HepG2 (cell line): ENCODE data around the gene ZBTB20. TPM values are rescaled to one million over a fixed set of nuclear protein-coding genes. Genes with fewer than 3 reads are reported as not detected.
A peak's percentile ranks its signal among the peaks of the same experiment; 100 is the strongest.

ENCODE experiments used
- CREB1 ChIP-seq, 2 experiments: fragments of 450-650 bp in 1 of 2; IDR thresholded peaks; 2 replicates each; pipeline ENCODE4 v1.6.1; 2016 to 2017; ENCODE audit warnings: control low read depth in 1 of 2, mild to moderate bottlenecking in 1 of 2, missing compliant biosample characterization in 1 of 2, missing genetic modification characterization in 1 of 2
- ERF ChIP-seq: IDR thresholded peaks from 2 replicates; pipeline ENCODE4 v1.6.1; 2018; ENCODE audit warnings: missing biosample characterization, missing genetic modification reagents
- HES4 ChIP-seq: sonication (generic); formaldehyde crosslinking; IDR thresholded peaks from 2 replicates; pipeline ENCODE4 v1.9.0; 2021; ENCODE audit warnings: mild to moderate bottlenecking, missing genetic modification reagents, borderline replicate concordance
- HNF4G ChIP-seq, 2 experiments: sonication (generic) in 1 of 2; formaldehyde crosslinking in 1 of 2; IDR thresholded peaks; 2 replicates each; pipeline versions ENCODE4 v1.4.0 to v1.6.1; 2011 to 2020; ENCODE audit warnings: borderline replicate concordance in 2 of 2, low read depth in 2 of 2, mild to moderate bottlenecking in 2 of 2, low read length in 1 of 2, missing genetic modification reagents in 1 of 2, moderate library complexity in 1 of 2
- KAT8 ChIP-seq: IDR thresholded peaks from 2 replicates; pipeline ENCODE4 v1.6.1; 2016; ENCODE audit warnings: missing genetic modification reagents, missing compliant biosample characterization
- MAF1 ChIP-seq: sonication (generic); formaldehyde crosslinking; IDR thresholded peaks from 2 replicates; pipeline ENCODE4 v1.5.0; 2020; ENCODE audit warnings: missing genetic modification reagents, borderline replicate concordance
- NAIF1 ChIP-seq: sonication (generic); formaldehyde crosslinking; IDR thresholded peaks from 2 replicates; pipeline ENCODE4 v1.5.0; 2020; ENCODE audit warnings: mild to moderate bottlenecking, missing genetic modification reagents, borderline replicate concordance
- SALL1 ChIP-seq: sonication (generic); formaldehyde crosslinking; IDR thresholded peaks from 2 replicates; pipeline ENCODE4 v1.8.0; 2022; ENCODE audit warnings: mild to moderate bottlenecking, missing genetic modification reagents
- SETDB1 ChIP-seq: sonication (generic); formaldehyde crosslinking; IDR thresholded peaks from 2 replicates; pipeline ENCODE4 v1.5.1; 2020; ENCODE audit warnings: missing genetic modification reagents, mild to moderate bottlenecking, borderline replicate concordance
- SKIL ChIP-seq: sonication (generic); formaldehyde crosslinking; IDR thresholded peaks from 2 replicates; pipeline ENCODE4 v1.8.0; 2022; ENCODE audit warnings: missing genetic modification reagents, mild to moderate bottlenecking, moderate library complexity, borderline replicate concordance
- SNAI1 ChIP-seq: sonication (generic); formaldehyde crosslinking; IDR thresholded peaks from 2 replicates; pipeline ENCODE4 v1.5.0; 2020; ENCODE audit warnings: mild to moderate bottlenecking, missing genetic modification reagents, borderline replicate concordance
- ZMYM4 ChIP-seq: sonication (generic); formaldehyde crosslinking; IDR thresholded peaks from 2 replicates; pipeline ENCODE4 v1.8.1; 2023; ENCODE audit warnings: mild to moderate bottlenecking, missing genetic modification reagents
- ZNF121 ChIP-seq: sonication (generic); formaldehyde crosslinking; IDR thresholded peaks from 2 replicates; pipeline ENCODE4 v1.5.0; 2020; ENCODE audit warnings: mild to moderate bottlenecking, missing genetic modification reagents
- ZNF18 ChIP-seq: sonication (generic); formaldehyde crosslinking; IDR thresholded peaks from 2 replicates; pipeline ENCODE4 v1.8.0; 2022; ENCODE audit warnings: mild to moderate bottlenecking, missing genetic modification reagents; ENCODE audit not compliant: insufficient replicate concordance
- ZNF614 ChIP-seq: IDR thresholded peaks from 2 replicates; pipeline ENCODE4 v1.6.1; 2018; ENCODE audit warnings: missing biosample characterization, missing genetic modification reagents, inconsistent platforms, borderline replicate concordance
- ZNF792 ChIP-seq: IDR thresholded peaks from 2 replicates; pipeline ENCODE4 v1.6.1; 2016
- ZNF878 ChIP-seq: sonication (generic); formaldehyde crosslinking; IDR thresholded peaks from 2 replicates; pipeline ENCODE4 v1.8.1; 2023; ENCODE audit warnings: mild to moderate bottlenecking, missing genetic modification reagents, moderate library complexity
- ZNF883 ChIP-seq: sonication (generic); formaldehyde crosslinking; IDR thresholded peaks from 2 replicates; pipeline ENCODE4 v1.5.1; 2020; ENCODE audit warnings: mild to moderate bottlenecking, missing genetic modification reagents; ENCODE audit errors: not compliant biosample characterization
- polyA plus RNA-seq, 8 experiments: library from polyadenylated mRNA; depleted of rRNA in 3 of 8; stranded (reverse) in 7 of 8; unstranded in 1 of 8; fragments of >200 nt; fragmentation: Illumina TruSeq in 4 of 8; extraction: Trizol in 4 of 8; gene quantifications; 2 replicates each; pipeline versions ENCODE4 v1.2.1 to v1.2.3, GENCODE V29; 2011 to 2016; ENCODE audit warnings: low read depth in 4 of 8, missing spikeins in 1 of 8, mixed read lengths in 1 of 8; ENCODE audit not compliant: insufficient read depth in 1 of 8
- total RNA-seq, 5 experiments: library from RNA; depleted of rRNA; stranded (reverse); fragments of >200 nt; fragmentation: Illumina TruSeq; extraction: Trizol; gene quantifications; 2 replicates each; pipeline ENCODE4 v1.2.3, GENCODE V29; 2016; ENCODE audit warnings: low read depth in 1 of 5
- TF ChIP-seq, protein P1 (sequence below): IDR thresholded peaks from 2 replicates; pipeline ENCODE4 v1.6.1; 2016; ENCODE audit warnings: mild to moderate bottlenecking
- TF ChIP-seq, protein P2 (sequence below): sonication (generic); formaldehyde crosslinking; IDR thresholded peaks from 2 replicates; pipeline ENCODE4 v1.9.0; 2022; ENCODE audit warnings: missing genetic modification reagents, mild to moderate bottlenecking, borderline replicate concordance
- TF ChIP-seq, protein P3 (sequence below): sonication (generic); formaldehyde crosslinking; IDR thresholded peaks from 2 replicates; pipeline ENCODE4 v1.8.1; 2023; ENCODE audit warnings: missing genetic modification reagents, mild to moderate bottlenecking, borderline replicate concordance

Gene ZBTB20
- total and polyA plus RNA-seq, 2 of the 13 experiments (the other 11 are each of a cell fraction or from before 2014, with no cell fraction given): 1.9 to 8.8 TPM

DNA sequence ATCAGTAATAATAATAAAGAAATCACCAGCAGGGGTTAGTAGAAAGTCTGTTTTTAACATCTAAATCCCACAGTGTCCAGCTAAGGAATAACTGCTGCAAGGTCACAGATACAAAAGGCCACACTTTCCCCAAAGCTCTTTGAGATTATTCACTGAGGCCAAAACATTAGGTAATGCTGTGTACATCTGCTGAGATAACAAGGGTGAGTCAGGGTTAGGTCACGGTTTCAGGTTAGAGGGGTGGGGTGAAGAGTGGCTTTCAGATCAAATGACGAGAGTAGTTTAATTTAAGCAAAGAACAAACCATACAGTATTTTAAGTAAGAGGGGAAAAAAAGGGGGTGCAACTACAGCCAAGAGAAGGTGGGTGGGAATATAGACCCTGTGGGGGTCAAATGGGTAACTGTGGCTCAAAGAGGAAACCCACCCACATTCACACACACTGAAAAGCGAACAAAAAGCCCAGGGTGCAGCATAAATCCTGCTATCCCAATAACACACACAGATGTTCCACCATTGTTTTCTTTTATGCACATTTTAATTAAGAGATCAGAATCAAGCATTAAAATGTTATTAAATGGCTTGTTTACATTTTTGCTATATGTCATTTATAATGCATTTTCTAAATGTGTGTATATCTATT lies 440.4 kb downstream of the ZBTB20 start (continued):
- TF ChIP-seq ZNF121 (0 out of 2 replicates have a peak, but pooled peaks have one; percentile 34), SNAI1 (CRISPR knock-in tag) (no peak), SKIL (CRISPR knock-in tag) (peak; percentile 67), ZMYM4 (CRISPR knock-in tag) (peak; percentile 89), HES4 (CRISPR knock-in tag) (no peak), ZNF883 (CRISPR knock-in tag) (no peak), ZNF878 (CRISPR knock-in tag) (0 out of 2 replicates have a peak, but pooled peaks have one; percentile 54), ERF (CRISPR knock-in tag) (0 out of 2 replicates have a peak, but pooled peaks have one; percentile 48), SALL1 (CRISPR knock-in tag) (peak; percentile 71; the same call in 1 of the 2 replicates), HNF4G (IDR thresholded peaks at IDR 0.05; ENCODE audit: borderline replicate concordance, low read depth, low read length) (peak; percentile 36; the same call in 1 of the 2 replicates), HNF4G (CRISPR knock-in tag; IDR thresholded peaks at IDR 0.05; ENCODE audit: borderline replicate concordance, low read depth) (peak; percentile 28; the same call in 1 of the 2 replicates), ZNF792 (CRISPR knock-in tag) (peak; percentile 77; the same call in 1 of the 2 replicates), SETDB1 (CRISPR knock-in tag) (no peak), ZNF18 (CRISPR knock-in tag) (no peak), CREB1 (IDR thresholded peaks at IDR 0.05) (peak; percentile 39), CREB1 (CRISPR knock-in tag; IDR thresholded peaks at IDR 0.05) (peak; percentile 60; the same call in 1 of the 2 replicates), MAF1 (no peak), ZNF614 (CRISPR knock-in tag) (peak; percentile 69; the same call in 1 of the 2 replicates), NAIF1 (CRISPR knock-in tag) (no peak), KAT8 (CRISPR knock-in tag) (peak; percentile 67)
- TF ChIP-seq, protein P1, sequence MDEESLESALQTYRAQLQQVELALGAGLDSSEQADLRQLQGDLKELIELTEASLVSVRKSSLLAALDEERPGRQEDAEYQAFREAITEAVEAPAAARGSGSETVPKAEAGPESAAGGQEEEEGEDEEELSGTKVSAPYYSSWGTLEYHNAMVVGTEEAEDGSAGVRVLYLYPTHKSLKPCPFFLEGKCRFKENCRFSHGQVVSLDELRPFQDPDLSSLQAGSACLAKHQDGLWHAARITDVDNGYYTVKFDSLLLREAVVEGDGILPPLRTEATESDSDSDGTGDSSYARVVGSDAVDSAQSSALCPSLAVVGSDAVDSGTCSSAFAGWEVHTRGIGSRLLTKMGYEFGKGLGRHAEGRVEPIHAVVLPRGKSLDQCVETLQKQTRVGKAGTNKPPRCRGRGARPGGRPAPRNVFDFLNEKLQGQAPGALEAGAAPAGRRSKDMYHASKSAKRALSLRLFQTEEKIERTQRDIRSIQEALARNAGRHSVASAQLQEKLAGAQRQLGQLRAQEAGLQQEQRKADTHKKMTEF: peak; percentile 61; the same call in 1 of the 2 replicates
- TF ChIP-seq, protein P2, sequence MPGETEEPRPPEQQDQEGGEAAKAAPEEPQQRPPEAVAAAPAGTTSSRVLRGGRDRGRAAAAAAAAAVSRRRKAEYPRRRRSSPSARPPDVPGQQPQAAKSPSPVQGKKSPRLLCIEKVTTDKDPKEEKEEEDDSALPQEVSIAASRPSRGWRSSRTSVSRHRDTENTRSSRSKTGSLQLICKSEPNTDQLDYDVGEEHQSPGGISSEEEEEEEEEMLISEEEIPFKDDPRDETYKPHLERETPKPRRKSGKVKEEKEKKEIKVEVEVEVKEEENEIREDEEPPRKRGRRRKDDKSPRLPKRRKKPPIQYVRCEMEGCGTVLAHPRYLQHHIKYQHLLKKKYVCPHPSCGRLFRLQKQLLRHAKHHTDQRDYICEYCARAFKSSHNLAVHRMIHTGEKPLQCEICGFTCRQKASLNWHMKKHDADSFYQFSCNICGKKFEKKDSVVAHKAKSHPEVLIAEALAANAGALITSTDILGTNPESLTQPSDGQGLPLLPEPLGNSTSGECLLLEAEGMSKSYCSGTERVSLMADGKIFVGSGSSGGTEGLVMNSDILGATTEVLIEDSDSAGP (CRISPR knock-in tag): no peak
- TF ChIP-seq, protein P3, sequence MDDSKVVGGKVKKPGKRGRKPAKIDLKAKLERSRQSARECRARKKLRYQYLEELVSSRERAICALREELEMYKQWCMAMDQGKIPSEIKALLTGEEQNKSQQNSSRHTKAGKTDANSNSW (CRISPR knock-in tag): no peak
